ENCODE measurements around the gene SPINT1. TPM values are rescaled to one million over a fixed set of nuclear protein-coding genes. Genes with fewer than 3 reads are reported as not detected.

Gene SPINT1
- total and polyA plus RNA-seq, 2 of the 13 experiments (the other 11 are each of a cell fraction or from before 2014, with no cell fraction given): 0.49 to 2.5 TPM

GRCh38 chr15:40906091-40906990 is 62.5 kb downstream of the SPINT1 start (continued):
- TF ChIP-seq ZNF768 (CRISPR knock-in tag; IDR thresholded peaks at IDR 0.05) (peak; percentile 33; the same call in 1 of the 2 replicates), MLLT10 (CRISPR knock-in tag; IDR thresholded peaks at IDR 0.05) (no peak), FOXA1 (IDR thresholded peaks at IDR 0.05) (no peak), FOXA1 (CRISPR knock-in tag; IDR thresholded peaks at IDR 0.05) (peak; percentile 57; the same call in 1 of the 2 replicates), HIVEP1 (CRISPR knock-in tag; IDR thresholded peaks at IDR 0.05) (peak; percentile 66; the same call in 1 of the 2 replicates), CSRNP1 (CRISPR knock-in tag; IDR thresholded peaks at IDR 0.05) (peak; percentile 84; the same call in 1 of the 2 replicates), ZNF281 (CRISPR knock-in tag; IDR thresholded peaks at IDR 0.05; ENCODE audit: borderline replicate concordance) (peak; percentile 55; the same call in 1 of the 2 replicates), ELF3 (CRISPR knock-in tag; IDR thresholded peaks at IDR 0.05) (0 out of 2 replicates have a peak, but pooled peaks have one; percentile 25), BCL3 (CRISPR knock-in tag; IDR thresholded peaks at IDR 0.05) (no peak), MLX (CRISPR knock-in tag; IDR thresholded peaks at IDR 0.05) (no peak), ZSCAN25 (CRISPR knock-in tag; IDR thresholded peaks at IDR 0.05) (peak; percentile 23; the same call in 1 of the 2 replicates), CCDC6 (CRISPR knock-in tag; IDR thresholded peaks at IDR 0.05) (no peak), ZNF580 (CRISPR knock-in tag; IDR thresholded peaks at IDR 0.05; ENCODE audit: borderline replicate concordance, low read depth) (0 out of 2 replicates have a peak, but pooled peaks have one; percentile 34), ZXDC (CRISPR knock-in tag; IDR thresholded peaks at IDR 0.05) (no peak), NCOR1 (IDR thresholded peaks at IDR 0.05; ENCODE audit: borderline replicate concordance, low read length) (no peak)
